Fibroblast of the aortic adventitia (primary cell): ENCODE data around the gene FABP6. TPM values are rescaled to one million over a fixed set of nuclear protein-coding genes. Genes with fewer than 3 reads are reported as not detected.

Source experiments
- DNase-seq: peaks from one replicate; pipeline ENCODE4 v3.0.0-alpha.2; 2010; ENCODE audit warnings: low read depth
- H3K4me3 ChIP-seq: 2 replicates; pipeline ENCODE4 v1.5.1; 2011; ENCODE audit warnings: low read depth, mild to moderate bottlenecking, control low read depth, low read length, moderate library complexity
- CTCF ChIP-seq: IDR thresholded peaks from 2 replicates; pipeline ENCODE4 v1.5.1; 2011; ENCODE audit warnings: mild to moderate bottlenecking, low read length, control low read depth, inconsistent platforms; ENCODE audit not compliant: insufficient read depth
- total RNA-seq: library from RNA; depleted of rRNA; stranded (reverse); fragments of >200 nt; gene quantifications from 2 replicates; pipeline ENCODE4 v1.2.3, GENCODE V29; 2012; ENCODE audit warnings: low replicate concordance

The FABP6 gene
- 1.5 TPM in 1 of 2 replicates, not detected in the other for total RNA-seq

- H3K4me3 ChIP-seq, result no peak within 1 kb of the TSS
- no peak for TF ChIP-seq CTCF
Measured at GRCh38 chr5:160229190-160229742, at the start of gene FABP6. Gene FABP6 (plus strand): TSS chr5:160229506. CDS start chr5:160229558, 52 bp downstream.

GRCh38 chr5:160180931-160181330, 48.4 kb upstream of the FABP6 start:
- DNase-seq, result no peak
- TF ChIP-seq CTCF, result no peak
- no peak overlapping the region for H3K4me3 ChIP-seq

More at GRCh38 chr5:160229190-160229742, at the start of gene FABP6:
- DNase-seq, result no peak

- no peak for DNase-seq
- no peak for TF ChIP-seq CTCF
Measured at GRCh38 chr5:160181965-160182622, 47.2 kb upstream of the FABP6 start.

GRCh38 chr5:160183075-160183474, 46.2 kb upstream of the FABP6 start:
- DNase-seq, result no peak

More at GRCh38 chr5:160181965-160182622, 47.2 kb upstream of the FABP6 start:
- no peak overlapping the region for H3K4me3 ChIP-seq

GRCh38 chr5:160185626-160186360, 43.5 kb upstream of the FABP6 start:
- DNase-seq, result no peak
- no peak overlapping the region for H3K4me3 ChIP-seq
- no peak for TF ChIP-seq CTCF

More at GRCh38 chr5:160183075-160183474, 46.2 kb upstream of the FABP6 start:
- TF ChIP-seq CTCF, result no peak
- H3K4me3 ChIP-seq, result no peak overlapping the region

- no peak for TF ChIP-seq CTCF
Measured at GRCh38 chr5:160186480-160186879, 42.8 kb upstream of the FABP6 start.

More at GRCh38 chr5:160186480-160186879, 42.8 kb upstream of the FABP6 start:
- no peak overlapping the region for H3K4me3 ChIP-seq
- DNase-seq, result no peak
